Uterus (tissue), 2 donors: Measurements from ENCODE around the gene CEBPA.

ENCODE experiments used
- CTCF ChIP-seq, 4 experiments: fragments of 200-600 bp in 2 of 4; fragments of 450-650 bp in 2 of 4; sonication (generic) in 2 of 4; IDR thresholded peaks; one replicate each; pipeline ENCODE4 v1.5.1; 2016 to 2019; ENCODE audit warnings: antibody characterized with exemption in 4 of 4, mild to moderate bottlenecking in 2 of 4, moderate library complexity in 1 of 4
- POLR2A ChIP-seq, 2 donors: fragments of 450-650 bp; IDR thresholded peaks; one replicate each; pipeline ENCODE4 v1.6.1; 2016; ENCODE audit warnings: antibody characterized with exemption in 2 of 2, mild to moderate bottlenecking in 1 of 2, moderate library complexity in 1 of 2

- TF ChIP-seq POLR2A (IDR thresholded peaks at IDR 0.05) (no peak), CTCF (IDR thresholded peaks at IDR 0.05) (no peak)
These were observed 29.1 kb downstream of the CEBPA start for GRCh38 chr19:33273065-33273736.
